PC-9 (cell line): Measurements from ENCODE around the gene SDK1. TPM values are rescaled to one million over a fixed set of nuclear protein-coding genes. Genes with fewer than 3 reads are reported as not detected.

Source experiments
- BruUV-seq: library from RNA; stranded (reverse); fragments of 400-500 nt; replicated peaks from 2 replicates; lab custom pipeline; 2021; lab: Mats Ljungman, UMichigan
- CTCF ChIA-PET: fragments of 300-600 bp; sonication (Branson Sonifier 250); formaldehyde crosslinking; loops from one replicate; lab custom pipeline; 2022; ENCODE audit warnings: antibody characterized with exemption; lab: Charles Lee
- POLR2A ChIA-PET: fragments of 300-600 bp; sonication (Branson Sonifier 250); formaldehyde crosslinking; loops from one replicate; lab custom pipeline; 2022; ENCODE audit warnings: antibody characterized with exemption; ENCODE audit not compliant: unreplicated experiment; lab: Charles Lee
- DNase-seq, 2 experiments: peaks; one replicate each; pipeline versions ENCODE4 v3.0.0 to v3.0.0-alpha.2; 2015 to 2022; ENCODE audit warnings: mixed read lengths in 1 of 2
- H2AFZ ChIP-seq: fragments of 200-600 bp; sonication (generic); 2 replicates; pipeline ENCODE4 v1.8.1; 2017; ENCODE audit warnings: antibody characterized with exemption
- H3F3A ChIP-seq: fragments of 200-600 bp; sonication (generic); 2 replicates; pipeline ENCODE4 v1.8.1; 2017; ENCODE audit warnings: antibody characterized with exemption, mild to moderate bottlenecking, low read depth; ENCODE audit not compliant: insufficient read depth
- H3K27ac ChIP-seq: fragments of 200-600 bp; sonication (generic); 2 replicates; pipeline ENCODE4 v1.6.1; 2016; ENCODE audit warnings: mixed run types
- H3K27me3 ChIP-seq: fragments of 200-600 bp; sonication (generic); 2 replicates; pipeline ENCODE4 v1.6.1; 2016; ENCODE audit warnings: low read depth, mixed run types; ENCODE audit not compliant: insufficient read depth
- H3K36me3 ChIP-seq: fragments of 200-600 bp; sonication (generic); 2 replicates; pipeline ENCODE4 v1.6.1; 2016; ENCODE audit warnings: low read depth, mixed run types
- H3K4me1 ChIP-seq: fragments of 200-600 bp; sonication (generic); replicated peaks from 2 replicates; pipeline ENCODE4 v1.6.1; 2016; ENCODE audit warnings: mixed run types; ENCODE audit not compliant: insufficient read depth
- H3K4me2 ChIP-seq: fragments of 200-600 bp; sonication (generic); 2 replicates; pipeline ENCODE4 v1.6.1; 2017; ENCODE audit warnings: mixed run types
- H3K4me3 ChIP-seq: fragments of 200-600 bp; sonication (generic); 2 replicates; pipeline ENCODE4 v1.6.1; 2016; ENCODE audit warnings: mixed run types
- H3K79me2 ChIP-seq: fragments of 200-600 bp; sonication (generic); 2 replicates; pipeline ENCODE4 v1.6.1; 2017; ENCODE audit warnings: low read depth, mixed run types
- H3K9me2 ChIP-seq: fragments of 200-600 bp; sonication (generic); 2 replicates; pipeline ENCODE4 v1.8.1; 2017; ENCODE audit warnings: mild to moderate bottlenecking; ENCODE audit not compliant: insufficient read depth
- H3K9me3 ChIP-seq: fragments of 200-600 bp; sonication (generic); 2 replicates; pipeline ENCODE4 v1.8.1; 2016; ENCODE audit warnings: low read depth; ENCODE audit not compliant: insufficient read depth
- H4K20me1 ChIP-seq: fragments of 200-600 bp; sonication (generic); 2 replicates; pipeline ENCODE4 v1.8.1; 2017; ENCODE audit not compliant: insufficient read depth
- CTCF ChIP-seq: fragments of 200-600 bp; sonication (generic); conservative IDR thresholded peaks from 2 replicates; pipeline ENCODE4 v1.6.1; 2017; ENCODE audit warnings: mixed run types, antibody characterized with exemption, mild to moderate bottlenecking, moderate library complexity
- EZH2 ChIP-seq: fragments of 200-600 bp; sonication (generic); IDR thresholded peaks from 2 replicates; pipeline ENCODE4 v1.8.0; 2017; ENCODE audit warnings: antibody characterized with exemption, low read depth
- intact Hi-C: fragments of 100-400 bp; cut with micrococcal nuclease; formaldehyde crosslinking; loops from one replicate; pipeline ENCODE4 v1.10.0; 2022; ENCODE audit not compliant: unreplicated experiment
- total RNA-seq: library from RNA; stranded (reverse); gene quantifications from 2 replicates; pipeline ENCODE4 v1.2.3, GENCODE V29; 2021

Gene SDK1
- total RNA-seq, 1 experiment from 2014 or later, result not detected

DNA sequence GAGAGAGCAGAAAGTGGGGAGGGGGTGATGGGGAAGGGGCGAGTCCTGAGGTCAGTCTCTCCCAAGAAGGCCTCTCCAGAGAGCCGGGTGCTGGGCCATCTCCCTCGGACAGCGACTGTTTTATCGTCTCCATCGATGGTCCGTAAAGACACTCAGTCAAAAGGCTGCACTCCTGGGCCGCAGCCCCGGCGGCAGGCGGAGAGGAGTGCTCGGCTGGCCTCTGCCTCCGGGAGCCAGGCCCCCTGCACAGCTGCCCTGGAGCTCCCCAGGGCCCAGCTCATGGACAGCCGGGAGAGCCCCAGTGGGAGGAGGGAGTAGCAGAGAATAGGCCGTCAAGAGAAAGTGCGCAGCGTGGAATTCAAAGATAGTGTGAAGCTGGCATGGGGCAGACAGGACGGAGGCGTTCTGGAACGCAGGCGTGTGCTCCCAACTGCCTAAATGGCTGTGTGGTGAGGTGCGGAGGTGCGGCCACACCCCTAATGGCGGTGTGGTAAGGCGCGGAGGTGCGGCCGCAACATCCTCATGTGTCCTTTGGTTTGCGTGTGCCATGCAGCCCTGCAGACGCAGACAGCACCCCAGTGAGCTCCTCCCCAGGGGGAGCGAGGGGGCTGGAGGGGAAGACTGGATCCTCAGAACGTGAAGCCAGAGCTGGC, 903.6 kb downstream of the SDK1 start:
- no peaks in the 10 kb centered on the region for H3K4me1 ChIP-seq
- no peak overlapping the region for H2AFZ ChIP-seq
- no peak overlapping the region for H3K4me2 ChIP-seq
- no peaks in the 10 kb centered on the region for H3F3A ChIP-seq
- no peak overlapping the region for H3K4me3 ChIP-seq
- BruUV-seq, result no TSS peak
- no peak overlapping the region for H3K27ac ChIP-seq
- H3K79me2 ChIP-seq, result no peaks in the 10 kb centered on the region
- intact Hi-C loops, result no loop called here
- no peaks in the 10 kb centered on the region for H3K9me3 ChIP-seq
- no peak for DNase-seq
- ChIA-PET CTCF (no interaction called here), POLR2A (no interaction called here)
- H3K36me3 ChIP-seq, result no peaks in the 10 kb centered on the region
- H3K27me3 ChIP-seq, result peaks cover 96% of the 10 kb centered on the region
- 0 out of 2 replicates have a peak, but pooled peaks cover 6% of the 10 kb centered on the region for H4K20me1 ChIP-seq
- H3K9me2 ChIP-seq, result no peaks in the 10 kb centered on the region
- TF ChIP-seq EZH2 (no peak), CTCF (no peak)

DNA sequence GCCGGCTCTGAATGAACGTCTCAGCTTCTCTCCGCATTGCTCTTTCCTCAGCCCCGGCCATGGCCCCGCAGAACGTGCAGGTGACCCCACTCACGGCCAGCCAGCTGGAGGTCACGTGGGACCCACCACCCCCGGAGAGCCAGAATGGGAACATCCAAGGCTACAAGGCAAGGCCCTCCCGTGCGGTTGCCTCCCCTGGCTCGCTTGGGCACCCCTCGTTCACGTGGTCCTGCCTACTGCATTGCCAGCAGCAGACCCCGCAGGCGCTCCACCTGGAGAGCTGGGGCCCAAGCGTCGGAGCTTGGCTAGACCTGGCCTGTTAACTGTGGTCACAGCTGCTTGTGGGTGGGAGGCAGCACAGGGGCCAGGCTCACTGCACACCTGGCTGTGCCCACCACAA, 904.8 kb downstream of the SDK1 start:
- Histone ChIP-seq H3K36me3 (no peaks in the 10 kb centered on the region), H3K9me2 (no peaks in the 10 kb centered on the region), H3K4me1 (no peaks in the 10 kb centered on the region), H2AFZ (no peak overlapping the region), H3K4me3 (no peak overlapping the region), H3K79me2 (no peaks in the 10 kb centered on the region), H3K4me2 (no peak overlapping the region), H3K27ac (no peak overlapping the region), H3K27me3 (peaks cover 97% of the 10 kb centered on the region), H3K9me3 (no peaks in the 10 kb centered on the region), H4K20me1 (0 out of 2 replicates have a peak, but pooled peaks cover 3% of the 10 kb centered on the region), H3F3A (no peaks in the 10 kb centered on the region)
- POLR2A ChIA-PET, result no interaction called here
- no peak for TF ChIP-seq CTCF
- no peak for TF ChIP-seq EZH2
- DNase-seq, result no peak
- BruUV-seq, result no TSS peak
- CTCF ChIA-PET, result no interaction called here
- intact Hi-C loops, result no loop called here

- no TSS peak for BruUV-seq
- Histone ChIP-seq H2AFZ (no peak overlapping the region), H3K79me2 (no peaks in the 10 kb centered on the region), H3K36me3 (no peaks in the 10 kb centered on the region), H3K4me3 (no peak overlapping the region), H3K4me2 (no peak overlapping the region), H4K20me1 (no peaks in the 10 kb centered on the region), H3K27ac (no peak overlapping the region), H3F3A (no peaks in the 10 kb centered on the region), H3K27me3 (peaks cover 99% of the 10 kb centered on the region), H3K9me3 (no peaks in the 10 kb centered on the region), H3K9me2 (no peaks in the 10 kb centered on the region), H3K4me1 (no peaks in the 10 kb centered on the region)
- no peak for DNase-seq
- ChIA-PET POLR2A (no interaction called here), CTCF (no interaction called here)
- TF ChIP-seq EZH2 (no peak), CTCF (no peak)
- intact Hi-C loops, result no loop called here
Observed at GRCh38 chr7:4207011-4207410, 906.0 kb downstream of the SDK1 start.
